ENCODE data around the gene SPATA17. TPM values are rescaled to one million over a fixed set of nuclear protein-coding genes. Genes with fewer than 3 reads are reported as not detected.

SPATA17 gene
- polyA plus RNA-seq, 2 donors, result 0.04 to 0.13 TPM

GRCh38 chr1:217617126-217617525 lies 14.0 kb upstream of the SPATA17 start:
- H3K27me3 ChIP-seq (ENCODE audit: control insufficient read depth in 1 of 2, insufficient read depth in 2 of 2, low read length in 2 of 2), result no peaks in the 10 kb centered on the region
- 93 to 94% methylated on average over 1 of the region's 1 CpG for WGBS, 2 donors
- H3K27ac ChIP-seq (ENCODE audit: low read depth in 2 of 2, low read length in 1 of 2), result no peak overlapping the region
- no peaks in the 10 kb centered on the region for H3K4me1 ChIP-seq (ENCODE audit: control insufficient read depth in 2 of 2, insufficient read depth in 2 of 2, low read length in 1 of 2)
- H3K36me3 ChIP-seq (ENCODE audit: control insufficient read depth in 2 of 2, insufficient read depth in 2 of 2, low read length in 1 of 2), result no peaks in the 10 kb centered on the region
- no peak overlapping the region for H3K4me3 ChIP-seq (ENCODE audit: low read depth in 1 of 2, low read length in 2 of 2)
- H3K9me3 ChIP-seq (ENCODE audit: control insufficient read depth in 2 of 2, insufficient read depth in 1 of 2, low read depth in 1 of 2, low read length in 1 of 2), result no peaks in the 10 kb centered on the region

GRCh38 chr1:217620814-217621213 lies 10.3 kb upstream of the SPATA17 start:
- Histone ChIP-seq H3K27me3 (ENCODE audit: control insufficient read depth in 1 of 2, insufficient read depth in 2 of 2, low read length in 2 of 2) (no peaks in the 10 kb centered on the region), H3K27ac (ENCODE audit: low read depth in 2 of 2, low read length in 1 of 2) (no peak overlapping the region), H3K4me1 (ENCODE audit: control insufficient read depth in 2 of 2, insufficient read depth in 2 of 2, low read length in 1 of 2) (no peaks in the 10 kb centered on the region), H3K4me3 (ENCODE audit: low read depth in 1 of 2, low read length in 2 of 2) (no peak overlapping the region), H3K9me3 (ENCODE audit: control insufficient read depth in 2 of 2, insufficient read depth in 1 of 2, low read depth in 1 of 2, low read length in 1 of 2) (no peaks in the 10 kb centered on the region), H3K36me3 (ENCODE audit: control insufficient read depth in 2 of 2, insufficient read depth in 2 of 2, low read length in 1 of 2) (no peaks in the 10 kb centered on the region)
- WGBS, 2 donors, result 83 to 84% methylated on average over 4 of the region's 4 CpGs

- Histone ChIP-seq H3K27ac (ENCODE audit: low read depth in 2 of 2, low read length in 1 of 2) (no peak overlapping the region), H3K27me3 (ENCODE audit: control insufficient read depth in 1 of 2, insufficient read depth in 2 of 2, low read length in 2 of 2) (no peaks in the 10 kb centered on the region), H3K4me1 (ENCODE audit: control insufficient read depth in 2 of 2, insufficient read depth in 2 of 2, low read length in 1 of 2) (no peaks in the 10 kb centered on the region), H3K36me3 (ENCODE audit: control insufficient read depth in 2 of 2, insufficient read depth in 2 of 2, low read length in 1 of 2) (no peaks in the 10 kb centered on the region), H3K4me3 (ENCODE audit: low read depth in 1 of 2, low read length in 2 of 2) (no peak overlapping the region), H3K9me3 (ENCODE audit: control insufficient read depth in 2 of 2, insufficient read depth in 1 of 2, low read depth in 1 of 2, low read length in 1 of 2) (no peaks in the 10 kb centered on the region)
- WGBS, 2 donors, result 88 to 92% methylated on average over 3 of the region's 3 CpGs
Measured at GRCh38 chr1:217622042-217622441, 9.1 kb upstream of the SPATA17 start.

- no peak overlapping the region for H3K27ac ChIP-seq (ENCODE audit: low read depth in 2 of 2, low read length in 1 of 2)
- WGBS, 2 donors, result 75 to 80% methylated on average over 2 of the region's 2 CpGs
- H3K27me3 ChIP-seq (ENCODE audit: control insufficient read depth in 1 of 2, insufficient read depth in 2 of 2, low read length in 2 of 2), result no peaks in the 10 kb centered on the region
Measured at GRCh38 chr1:217626321-217626720, 4.8 kb upstream of the SPATA17 start.

GRCh38 chr1:217627431-217627830 lies 3.7 kb upstream of the SPATA17 start:
- H3K4me3 ChIP-seq (ENCODE audit: low read depth in 1 of 2, low read length in 2 of 2), result no peak overlapping the region
- no peaks in the 10 kb centered on the region for H3K36me3 ChIP-seq (ENCODE audit: control insufficient read depth in 2 of 2, insufficient read depth in 2 of 2, low read length in 1 of 2)
- WGBS, 2 donors, result 6 to 17% methylated on average over 3 of the region's 3 CpGs
- no peak overlapping the region for H3K27ac ChIP-seq (ENCODE audit: low read depth in 2 of 2, low read length in 1 of 2)
- no peaks in the 10 kb centered on the region for H3K4me1 ChIP-seq (ENCODE audit: control insufficient read depth in 2 of 2, insufficient read depth in 2 of 2, low read length in 1 of 2)
- no peaks in the 10 kb centered on the region for H3K9me3 ChIP-seq (ENCODE audit: control insufficient read depth in 2 of 2, insufficient read depth in 1 of 2, low read depth in 1 of 2, low read length in 1 of 2)
- H3K27me3 ChIP-seq (ENCODE audit: control insufficient read depth in 1 of 2, insufficient read depth in 2 of 2, low read length in 2 of 2), result no peaks in the 10 kb centered on the region

More at GRCh38 chr1:217626321-217626720, 4.8 kb upstream of the SPATA17 start:
- no peak overlapping the region for H3K4me3 ChIP-seq (ENCODE audit: low read depth in 1 of 2, low read length in 2 of 2)
- no peaks in the 10 kb centered on the region for H3K4me1 ChIP-seq (ENCODE audit: control insufficient read depth in 2 of 2, insufficient read depth in 2 of 2, low read length in 1 of 2)
- no peaks in the 10 kb centered on the region for H3K36me3 ChIP-seq (ENCODE audit: control insufficient read depth in 2 of 2, insufficient read depth in 2 of 2, low read length in 1 of 2)
- H3K9me3 ChIP-seq (ENCODE audit: control insufficient read depth in 2 of 2, insufficient read depth in 1 of 2, low read depth in 1 of 2, low read length in 1 of 2), result no peaks in the 10 kb centered on the region

GRCh38 chr1:217642455-217642854 lies 11.3 kb downstream of the SPATA17 start:
- H3K27ac ChIP-seq (ENCODE audit: low read depth in 2 of 2, low read length in 1 of 2), result no peak overlapping the region
- H3K4me3 ChIP-seq (ENCODE audit: low read depth in 1 of 2, low read length in 2 of 2), result no peak overlapping the region
- H3K36me3 ChIP-seq (ENCODE audit: control insufficient read depth in 2 of 2, insufficient read depth in 2 of 2, low read length in 1 of 2), result no peaks in the 10 kb centered on the region
- WGBS, 2 donors, result 61 to 66% methylated on average over 6 of the region's 6 CpGs
- H3K27me3 ChIP-seq (ENCODE audit: control insufficient read depth in 1 of 2, insufficient read depth in 2 of 2, low read length in 2 of 2), result no peaks in the 10 kb centered on the region
- H3K9me3 ChIP-seq (ENCODE audit: control insufficient read depth in 2 of 2, insufficient read depth in 1 of 2, low read depth in 1 of 2, low read length in 1 of 2), result no peaks in the 10 kb centered on the region
- H3K4me1 ChIP-seq (ENCODE audit: control insufficient read depth in 2 of 2, insufficient read depth in 2 of 2, low read length in 1 of 2), result no peaks in the 10 kb centered on the region

GRCh38 chr1:217647791-217648190 lies 16.6 kb downstream of the SPATA17 start:
- Histone ChIP-seq H3K27me3 (ENCODE audit: control insufficient read depth in 1 of 2, insufficient read depth in 2 of 2, low read length in 2 of 2) (no peaks in the 10 kb centered on the region), H3K27ac (ENCODE audit: low read depth in 2 of 2, low read length in 1 of 2) (no peak overlapping the region)
- whole genome bisulfite sequencing, 2 donors, result 80 to 87% methylated on average over 13 of the region's 13 CpGs

GRCh38 chr1:217650674-217651073 lies 19.5 kb downstream of the SPATA17 start:
- no peak overlapping the region for H3K4me3 ChIP-seq (ENCODE audit: low read depth in 1 of 2, low read length in 2 of 2)
- H3K27me3 ChIP-seq (ENCODE audit: control insufficient read depth in 1 of 2, insufficient read depth in 2 of 2, low read length in 2 of 2), result no peaks in the 10 kb centered on the region
- no peaks in the 10 kb centered on the region for H3K4me1 ChIP-seq (ENCODE audit: control insufficient read depth in 2 of 2, insufficient read depth in 2 of 2, low read length in 1 of 2)
- H3K36me3 ChIP-seq (ENCODE audit: control insufficient read depth in 2 of 2, insufficient read depth in 2 of 2, low read length in 1 of 2), result no peaks in the 10 kb centered on the region
- WGBS, 2 donors, result 93 to 96% methylated on average over 4 of the region's 4 CpGs
- H3K27ac ChIP-seq (ENCODE audit: low read depth in 2 of 2, low read length in 1 of 2), result no peak overlapping the region
- H3K9me3 ChIP-seq (ENCODE audit: control insufficient read depth in 2 of 2, insufficient read depth in 1 of 2, low read depth in 1 of 2, low read length in 1 of 2), result no peaks in the 10 kb centered on the region

More at GRCh38 chr1:217647791-217648190, 16.6 kb downstream of the SPATA17 start:
- H3K4me3 ChIP-seq (ENCODE audit: low read depth in 1 of 2, low read length in 2 of 2), result no peak overlapping the region
- H3K36me3 ChIP-seq (ENCODE audit: control insufficient read depth in 2 of 2, insufficient read depth in 2 of 2, low read length in 1 of 2), result no peaks in the 10 kb centered on the region
- H3K4me1 ChIP-seq (ENCODE audit: control insufficient read depth in 2 of 2, insufficient read depth in 2 of 2, low read length in 1 of 2), result no peaks in the 10 kb centered on the region
- H3K9me3 ChIP-seq (ENCODE audit: control insufficient read depth in 2 of 2, insufficient read depth in 1 of 2, low read depth in 1 of 2, low read length in 1 of 2), result no peaks in the 10 kb centered on the region

- H3K36me3 ChIP-seq (ENCODE audit: control insufficient read depth in 2 of 2, insufficient read depth in 2 of 2, low read length in 1 of 2), result no peaks in the 10 kb centered on the region
- H3K9me3 ChIP-seq (ENCODE audit: control insufficient read depth in 2 of 2, insufficient read depth in 1 of 2, low read depth in 1 of 2, low read length in 1 of 2), result no peaks in the 10 kb centered on the region
- H3K27me3 ChIP-seq (ENCODE audit: control insufficient read depth in 1 of 2, insufficient read depth in 2 of 2, low read length in 2 of 2), result no peaks in the 10 kb centered on the region
- H3K27ac ChIP-seq (ENCODE audit: low read depth in 2 of 2, low read length in 1 of 2), result no peak overlapping the region
- 32 to 41% methylated on average over 5 of the region's 5 CpGs for WGBS, 2 donors
- no peak overlapping the region for H3K4me3 ChIP-seq (ENCODE audit: low read depth in 1 of 2, low read length in 2 of 2)
- H3K4me1 ChIP-seq (ENCODE audit: control insufficient read depth in 2 of 2, insufficient read depth in 2 of 2, low read length in 1 of 2), result no peaks in the 10 kb centered on the region
Measured at GRCh38 chr1:217660353-217661062, 29.4 kb downstream of the SPATA17 start.

GRCh38 chr1:217661407-217661806 lies 30.3 kb downstream of the SPATA17 start:
- no peaks in the 10 kb centered on the region for H3K4me1 ChIP-seq (ENCODE audit: control insufficient read depth in 2 of 2, insufficient read depth in 2 of 2, low read length in 1 of 2)
- no peaks in the 10 kb centered on the region for H3K9me3 ChIP-seq (ENCODE audit: control insufficient read depth in 2 of 2, insufficient read depth in 1 of 2, low read depth in 1 of 2, low read length in 1 of 2)
- no peak overlapping the region for H3K27ac ChIP-seq (ENCODE audit: low read depth in 2 of 2, low read length in 1 of 2)
- no peak overlapping the region for H3K4me3 ChIP-seq (ENCODE audit: low read depth in 1 of 2, low read length in 2 of 2)
- H3K27me3 ChIP-seq (ENCODE audit: control insufficient read depth in 1 of 2, insufficient read depth in 2 of 2, low read length in 2 of 2), result no peaks in the 10 kb centered on the region
- H3K36me3 ChIP-seq (ENCODE audit: control insufficient read depth in 2 of 2, insufficient read depth in 2 of 2, low read length in 1 of 2), result no peaks in the 10 kb centered on the region

All from esophagus (tissue), 2 donors.